Fibroblast of peridontal ligament (primary cell): Measurements from ENCODE around the gene ARHGEF4.
A peak's percentile ranks its signal among the peaks of the same experiment; 100 is the strongest.

ENCODE experiments used
- DNase-seq: peaks from one replicate; pipeline ENCODE4 v3.0.0-alpha.2; 2010; ENCODE audit errors: extremely low read depth

Gene ARHGEF4

DNA sequence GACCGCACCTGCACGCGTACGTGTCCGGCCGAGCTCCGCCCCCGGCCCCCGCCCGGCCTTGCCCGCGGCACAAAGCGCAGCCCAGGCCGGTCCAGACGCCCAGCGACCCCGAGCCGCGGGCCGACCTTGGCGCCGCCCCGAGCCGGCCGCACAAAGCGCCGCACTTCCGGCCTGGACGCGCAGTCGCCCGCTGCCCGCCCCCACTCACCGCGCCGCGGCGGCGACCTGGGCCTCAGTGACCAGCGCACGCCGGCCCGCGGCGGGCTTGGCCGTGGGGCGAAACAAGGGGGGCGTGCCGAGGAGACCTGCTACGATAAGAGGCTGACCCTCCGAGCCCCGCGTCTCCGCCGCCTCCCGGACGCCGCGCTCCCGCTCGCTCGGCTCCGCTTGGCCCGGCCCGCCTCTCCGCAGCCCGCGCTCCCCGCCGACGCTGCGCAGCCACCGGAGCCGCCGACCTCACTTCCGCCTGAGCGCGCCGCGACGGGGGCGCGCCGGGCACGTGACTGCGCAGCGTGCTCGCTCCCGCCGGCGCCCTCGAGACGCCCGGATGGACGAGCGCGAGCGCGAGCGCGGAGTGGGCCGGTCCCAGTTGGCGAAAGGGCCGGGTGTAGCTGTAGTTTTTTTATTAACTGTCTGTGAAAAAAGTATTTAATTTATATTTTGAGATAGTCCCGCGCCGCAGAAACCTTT is 256.4 kb downstream of the ARHGEF4 start, which contains the start of gene FAM168B:
Gene FAM168B, minus strand, starts transcription at position 455 of the 690 bp plus-strand sequence. CDS start 10,814 bp downstream, outside the sequence.
- DNase-seq: peak; percentile 82

DNA sequence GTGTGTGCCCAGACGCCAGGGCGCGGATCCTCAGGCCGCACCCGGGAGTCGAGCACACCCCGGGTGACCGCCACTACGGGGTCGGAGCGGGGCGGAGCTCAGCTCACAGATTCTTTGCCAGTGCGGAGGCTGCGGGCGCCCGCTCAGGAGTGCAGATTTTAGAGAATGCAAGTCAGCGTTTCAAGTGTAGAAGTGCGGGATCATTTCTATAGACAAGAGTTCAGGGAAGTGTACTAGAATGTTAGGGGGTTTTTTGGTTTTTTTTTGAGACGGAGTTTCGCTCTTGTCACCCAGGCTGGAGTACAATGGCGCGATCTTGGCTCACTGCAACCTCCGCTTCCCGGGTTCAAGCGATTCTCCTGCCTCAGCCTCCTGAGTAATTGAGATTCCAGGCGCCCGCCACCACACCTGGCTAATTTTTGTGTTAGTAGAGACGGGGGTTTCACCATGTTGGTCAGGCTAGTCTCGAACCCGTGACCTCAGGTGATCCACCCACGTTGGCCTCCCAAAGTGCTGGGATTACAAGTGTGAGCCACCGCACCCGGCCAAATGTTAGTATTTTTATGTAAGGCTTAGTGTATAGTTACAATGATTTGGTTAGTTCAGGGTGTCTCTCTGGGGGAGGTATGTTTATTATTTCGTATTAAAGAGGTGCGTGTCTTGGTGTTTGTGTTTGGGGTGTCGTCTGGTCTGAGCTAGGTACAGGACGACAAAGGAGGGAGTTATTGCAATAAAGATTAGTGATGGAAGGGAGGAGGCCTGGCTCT is 257.2 kb downstream of the ARHGEF4 start:
- no peak for DNase-seq

DNA sequence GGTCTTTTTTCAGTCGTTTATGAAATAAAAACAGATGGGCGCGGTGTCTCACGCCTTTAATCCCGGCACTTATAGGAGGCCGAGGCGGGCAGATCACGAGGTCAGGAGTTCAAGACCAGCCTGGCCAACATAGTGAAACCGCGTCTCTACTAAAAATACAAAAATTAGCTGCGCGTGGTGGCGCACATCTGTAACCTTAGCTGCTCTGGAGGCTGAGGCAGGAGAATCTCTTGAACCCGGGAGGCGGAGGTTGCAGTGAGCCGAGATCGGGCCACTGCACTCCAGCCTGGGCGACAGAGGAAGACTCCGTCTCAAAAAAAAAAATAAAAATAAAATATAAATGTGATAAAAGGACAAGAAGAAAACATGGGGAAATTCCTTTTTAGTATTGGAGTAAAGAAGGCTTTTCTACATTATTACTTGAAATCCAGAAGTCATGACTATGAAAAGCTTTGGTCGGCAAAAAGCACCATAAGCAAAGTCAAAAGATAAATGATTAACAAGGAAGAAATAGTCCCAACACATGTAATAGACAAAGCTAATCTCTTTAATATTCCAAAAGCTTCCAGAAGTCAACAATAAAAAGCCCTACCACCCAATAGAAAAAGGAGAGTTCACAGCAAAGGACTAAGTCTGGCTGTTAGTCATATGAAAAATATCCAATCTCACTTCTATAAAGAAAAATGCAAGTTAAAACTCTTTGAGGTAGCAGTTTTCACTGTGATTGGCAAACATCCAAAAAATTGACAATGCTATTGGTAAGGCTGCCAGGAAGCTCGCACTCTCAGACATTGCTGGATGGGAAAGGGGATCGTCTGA is 258.0 kb downstream of the ARHGEF4 start:
- no peak for DNase-seq
